Psoas muscle (tissue), 8 donors: ENCODE results near the gene ACAP3. TPM values are rescaled to one million over a fixed set of nuclear protein-coding genes. Genes with fewer than 3 reads are reported as not detected.

Experiments
- ATAC-seq, 4 donors: fragments of 200-7000 bp; cut with Tn5 transposase; one replicate each; pipeline ENCODE4 v1.9.1; 2020; ENCODE audit warnings: moderate library complexity in 3 of 4, mild to moderate bottlenecking in 2 of 4
- DNase-seq, 2 donors: peaks; one replicate each; pipeline ENCODE4 v3.0.0-alpha.2; 2020
- H3K27ac ChIP-seq: fragments of 200-600 bp; one replicate; pipeline ENCODE4 v1.8.0; 2022
- H3K27me3 ChIP-seq, 3 donors: fragments of 200-600 bp in 1 of 3; one replicate each; pipeline versions ENCODE4 v1.6.1 to v1.8.0; 2013 to 2022; ENCODE audit warnings: low read length in 2 of 3, mild to moderate bottlenecking in 2 of 3, moderate library complexity in 1 of 3; ENCODE audit not compliant: insufficient read depth in 3 of 3
- H3K36me3 ChIP-seq, 2 donors: fragments of 200-600 bp in 1 of 2; one replicate each; pipeline versions ENCODE4 v1.6.1 to v1.8.0; 2013 to 2022; ENCODE audit warnings: low read depth in 1 of 2, mild to moderate bottlenecking in 1 of 2, moderate library complexity in 1 of 2; ENCODE audit not compliant: insufficient read depth in 1 of 2
- H3K4me1 ChIP-seq: fragments of 200-600 bp; one replicate; pipeline ENCODE4 v1.8.0; 2022
- H3K4me3 ChIP-seq: fragments of 200-600 bp; one replicate; pipeline ENCODE4 v1.8.0; 2022; ENCODE audit warnings: mild to moderate bottlenecking
- H3K9me3 ChIP-seq: fragments of 200-600 bp; one replicate; pipeline ENCODE4 v1.8.0; 2022
- CTCF ChIP-seq: fragments of 200-600 bp; IDR thresholded peaks from one replicate; pipeline ENCODE4 v1.8.0; 2022; ENCODE audit warnings: antibody characterized with exemption
- WGBS, 3 donors: extraction: QIAGEN DNeasy Blood & Tissue Kit; methylation state at CpG; one replicate each; pipeline versions ENCODE4 v1.1.6 to v1.1.7; 2013; 5-methylcytosine and 5-hydroxymethylcytosine counted together
- intact Hi-C, 2 donors: fragments of 100-400 bp; cut with DNase I; formaldehyde crosslinking; loops; one replicate each; pipeline versions ENCODE4 v1.11.0 to v1.14.2; 2022
- polyA plus RNA-seq, 3 donors: library from polyadenylated mRNA; stranded (reverse); fragments of 200-250 nt; gene quantifications; one replicate each; pipeline ENCODE4 v1.2.3, GENCODE V29; 2013
- total RNA-seq, 4 donors: library from RNA; stranded (reverse); fragmentation: NEBNext Ultra II Directional in 2 of 4; extraction: Animal tissue kit (Norgen Biotek cat#: 25700) in 2 of 4; gene quantifications; one replicate each; pipeline versions ENCODE4 v1.2.1 to v1.2.4, GENCODE V29; 2021 to 2023
- donor health status: healthy with polysubstance abuse.
- donor health status: DM: no; HTN: no; CAD: no; lungs with moderate emphysema.
- donor health status: Bipolar disorder and iron deficiency.
- donor health status: healthy.
- donor health status: DM: yes; HTN: yes; CAD: no.
- donor health status: DM: no; HTN: no; CAD: no.
- donor health status: DM: no; HTN: no; CAD: no.
- donor health status: DM: yes; HTN: yes; CAD: no.

ACAP3 gene
- total and polyA plus RNA-seq, 7 donors = 14.7 to 32.0 (median 23.7) TPM

DNA sequence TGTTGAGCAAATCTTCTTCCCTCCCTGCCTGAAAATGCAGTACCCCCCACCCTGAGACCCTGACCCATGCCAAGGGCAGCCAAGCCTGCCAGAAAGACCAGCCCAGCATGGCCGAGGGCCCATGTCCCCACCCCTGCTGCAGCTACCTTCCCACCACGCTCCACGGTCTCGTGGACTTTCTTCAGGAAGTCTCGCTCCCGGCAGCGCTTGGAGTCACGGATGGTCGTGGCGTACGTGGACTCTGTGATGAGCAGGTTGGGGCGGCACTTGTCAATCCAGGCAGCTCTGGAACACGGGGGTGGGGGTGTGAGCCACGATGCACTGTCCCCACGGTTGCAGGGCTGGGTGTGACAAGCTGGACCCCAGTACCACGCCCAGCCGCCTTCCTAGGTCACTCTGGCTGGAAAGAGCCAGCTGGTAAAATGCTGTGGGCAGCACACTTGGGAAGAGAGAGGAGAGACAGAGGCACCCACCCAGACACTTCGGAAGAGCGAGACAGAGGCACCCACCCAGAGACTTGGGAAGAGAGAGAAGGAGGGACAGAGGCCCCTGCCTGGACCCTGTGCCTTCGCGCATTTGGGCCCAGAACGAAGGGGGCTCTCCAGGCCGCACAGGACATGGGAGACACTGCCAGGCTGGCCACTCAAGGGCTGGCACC is 7.1 kb upstream of the ACAP3 start:
- no peak overlapping the region for H3K4me3 ChIP-seq
- WGBS, 3 donors = 85 to 91% (median 88%) methylated on average over 21 to 23 of the region's 23 CpGs
- H3K36me3 ChIP-seq = peaks cover 7 to 88% of the 10 kb centered on the region in 2 donors
- no peaks in the 10 kb centered on the region for H3K9me3 ChIP-seq
- no peak for DNase-seq
- H3K4me1 ChIP-seq = peaks cover 20% of the 10 kb centered on the region
- no peak for ATAC-seq
- intact Hi-C loops = no loop called here
- no peaks in the 10 kb centered on the region for H3K27me3 ChIP-seq
- no peak overlapping the region for H3K27ac ChIP-seq
- no peak for TF ChIP-seq CTCF

DNA sequence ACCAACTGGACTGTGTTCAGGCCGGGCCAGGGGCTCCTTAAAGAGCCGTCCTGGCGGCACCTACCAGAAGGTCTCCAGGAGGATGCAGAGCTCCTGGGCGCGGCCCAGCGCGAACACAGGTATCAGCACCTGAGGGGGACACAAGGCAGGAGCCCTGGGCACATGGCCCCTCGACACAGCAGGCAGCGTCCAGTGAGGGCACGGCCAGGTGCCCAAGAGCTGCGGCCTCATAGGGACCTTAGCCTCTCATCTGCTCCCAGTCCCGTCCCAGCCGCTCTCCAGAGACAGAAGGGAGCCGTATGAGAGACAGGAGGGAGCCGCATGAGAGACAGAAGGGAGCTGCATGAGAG is 6.5 kb upstream of the ACAP3 start:
- peaks cover 7 to 82% of the 10 kb centered on the region in 2 donors for H3K36me3 ChIP-seq
- no peak overlapping the region for H3K27ac ChIP-seq
- WGBS, 3 donors = 86 to 95% (median 91%) methylated on average over 15 of the region's 15 CpGs
- no peaks in the 10 kb centered on the region for H3K9me3 ChIP-seq
- no peak for TF ChIP-seq CTCF
- no peaks in the 10 kb centered on the region for H3K27me3 ChIP-seq
- no peak overlapping the region for H3K4me3 ChIP-seq
- intact Hi-C loops = no loop called here
- ATAC-seq (no peak), DNase-seq (no peak)
- peaks cover 26% of the 10 kb centered on the region for H3K4me1 ChIP-seq

DNA sequence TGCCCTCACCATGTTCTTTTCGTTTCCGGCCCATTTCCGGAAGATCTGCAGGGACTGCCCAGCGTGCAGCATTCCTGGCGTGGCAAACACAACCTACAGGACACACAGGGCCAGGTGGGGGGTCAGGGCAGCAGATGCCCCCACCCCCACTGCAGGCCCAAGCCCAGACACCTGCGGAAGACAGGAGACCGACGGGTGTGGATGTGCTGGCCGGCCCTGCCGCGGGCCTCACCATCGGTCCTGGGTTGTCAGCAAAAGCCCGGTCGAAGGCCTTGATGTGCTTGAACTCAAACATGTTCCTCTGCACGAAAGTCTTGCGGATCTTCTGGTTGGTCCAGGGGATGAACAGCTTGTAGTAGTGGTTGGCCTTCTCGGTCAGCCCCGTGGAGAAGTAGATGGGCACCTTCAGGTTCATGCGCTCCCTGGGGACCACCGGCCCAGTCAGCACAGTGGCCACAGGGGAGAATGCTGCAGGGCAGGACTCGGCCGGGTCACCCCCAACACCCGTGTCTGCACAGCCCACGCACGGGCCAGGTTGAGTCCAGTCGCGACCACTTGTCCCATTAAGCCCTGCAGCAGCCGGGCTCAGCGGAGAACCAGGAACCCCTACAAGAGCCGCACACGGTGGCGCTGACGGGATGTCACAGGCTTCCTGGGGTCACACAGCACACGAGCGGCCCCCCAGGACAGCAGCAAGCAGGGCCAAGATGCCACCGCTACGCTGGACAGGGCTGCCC is 5.9 kb upstream of the ACAP3 start:
- Histone ChIP-seq H3K27me3 (no peaks in the 10 kb centered on the region), H3K4me1 (peaks cover 27% of the 10 kb centered on the region), H3K9me3 (no peaks in the 10 kb centered on the region), H3K36me3 (peaks cover 7 to 77% of the 10 kb centered on the region in 2 donors), H3K4me3 (no peak overlapping the region), H3K27ac (no peak overlapping the region)
- intact Hi-C loops = no loop called here
- TF ChIP-seq CTCF = no peak
- DNase-seq (no peak), ATAC-seq (no peak)
- WGBS, 3 donors = 84 to 89% (median 86%) methylated on average over 37 of the region's 37 CpGs

DNA sequence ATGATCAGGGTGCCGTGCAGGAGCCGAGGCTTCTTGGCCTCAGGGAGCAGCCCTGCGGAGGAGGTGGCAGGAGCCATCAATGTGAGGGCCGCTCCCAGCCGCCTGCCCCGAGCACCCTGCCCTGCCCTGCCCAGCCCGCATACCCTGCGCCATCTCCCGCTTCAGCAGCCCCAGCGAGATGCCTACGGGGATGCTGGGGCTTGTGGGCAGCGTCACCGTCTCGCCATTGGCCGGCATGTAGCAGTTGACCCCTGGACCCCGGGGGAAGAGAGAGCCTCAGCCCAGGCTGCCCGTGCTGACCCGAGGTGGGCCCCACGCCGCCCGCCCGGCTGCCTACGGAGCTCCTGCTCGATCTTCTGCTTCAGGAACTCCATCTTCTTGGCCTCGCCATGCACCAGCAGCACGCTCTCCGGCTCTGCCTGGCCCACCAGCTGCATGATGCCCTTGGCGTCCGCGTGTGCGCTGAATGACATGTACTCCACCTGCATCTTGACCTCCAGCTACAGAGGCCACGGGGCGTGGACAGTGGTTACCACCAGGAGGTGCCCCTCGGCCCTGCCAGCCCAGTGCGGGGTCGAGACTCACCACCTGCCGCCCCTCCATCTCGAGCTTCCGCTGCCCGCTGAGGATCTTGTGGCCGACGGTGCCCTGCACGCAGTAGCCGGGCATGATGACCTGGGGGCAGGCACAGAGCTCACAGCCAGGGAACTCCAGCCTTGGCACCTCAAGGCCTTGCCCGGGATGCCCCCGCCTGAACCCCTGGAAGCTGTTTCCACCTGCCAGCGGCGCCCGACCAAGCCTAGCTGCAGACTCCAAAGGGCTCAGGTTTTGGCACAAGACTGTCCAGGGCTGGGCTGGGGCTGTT is 5.0 kb upstream of the ACAP3 start:
- 66 to 83% (median 67%) methylated on average over 45 to 49 of the region's 49 CpGs for WGBS, 3 donors
- no peak for TF ChIP-seq CTCF
- intact Hi-C loops = no loop called here
- no peak overlapping the region for H3K4me3 ChIP-seq
- no peaks in the 10 kb centered on the region for H3K9me3 ChIP-seq
- H3K36me3 ChIP-seq = peaks cover 7 to 74% of the 10 kb centered on the region in 2 donors
- no peak for ATAC-seq
- H3K27me3 ChIP-seq = no peaks in the 10 kb centered on the region
- no peak for DNase-seq
- H3K4me1 ChIP-seq = peaks cover 18% of the 10 kb centered on the region
- H3K27ac ChIP-seq = no peak overlapping the region
